ENCODE results near the gene EGFLAM. TPM values are rescaled to one million over a fixed set of nuclear protein-coding genes. Genes with fewer than 3 reads are reported as not detected.

The EGFLAM gene
- total and polyA plus RNA-seq, 2 experiments from 2014 or later: 0.06 to 0.27 TPM

DNA sequence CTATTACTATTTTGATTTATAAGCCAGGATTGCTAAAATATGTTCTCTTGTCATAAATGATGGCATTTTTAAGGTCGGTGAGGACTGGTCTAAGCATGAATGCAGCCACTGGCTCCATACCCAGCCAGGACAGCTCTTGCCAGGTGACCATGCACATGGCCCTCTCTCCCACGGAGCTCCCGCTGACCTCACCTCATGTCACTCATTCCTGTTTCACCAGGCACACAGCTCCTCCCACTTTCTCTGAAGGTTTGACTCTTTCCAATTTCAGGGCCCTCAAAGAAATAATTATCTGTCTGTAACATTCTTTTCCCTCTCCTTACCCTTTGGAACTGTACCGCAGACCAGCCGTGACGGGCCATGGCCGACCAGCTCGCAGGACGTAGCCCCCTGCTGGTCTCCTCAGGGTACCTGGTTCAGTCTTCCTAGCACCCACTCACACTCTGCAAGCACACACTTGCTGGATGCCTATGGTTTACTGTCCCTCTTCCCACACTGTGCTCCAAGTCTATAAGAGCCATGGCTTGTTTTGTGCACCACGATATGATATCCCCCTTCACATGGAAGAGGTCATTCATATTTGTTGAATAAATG lies 225.5 kb downstream of the EGFLAM start:
- DNase-seq (ENCODE audit: low read depth in 1 of 2, low spot score in 1 of 2): no peak
- peaks cover 15% of the 10 kb centered on the region for H3K36me3 ChIP-seq
- H3K27me3 ChIP-seq: no peaks in the 10 kb centered on the region
- H3K9me3 ChIP-seq (ENCODE audit: low read depth): no peaks in the 10 kb centered on the region
- peaks cover 11% of the 10 kb centered on the region for H3K4me1 ChIP-seq (ENCODE audit: low read depth)
- H3K4me3 ChIP-seq: no peak overlapping the region
- TF ChIP-seq, protein P1, sequence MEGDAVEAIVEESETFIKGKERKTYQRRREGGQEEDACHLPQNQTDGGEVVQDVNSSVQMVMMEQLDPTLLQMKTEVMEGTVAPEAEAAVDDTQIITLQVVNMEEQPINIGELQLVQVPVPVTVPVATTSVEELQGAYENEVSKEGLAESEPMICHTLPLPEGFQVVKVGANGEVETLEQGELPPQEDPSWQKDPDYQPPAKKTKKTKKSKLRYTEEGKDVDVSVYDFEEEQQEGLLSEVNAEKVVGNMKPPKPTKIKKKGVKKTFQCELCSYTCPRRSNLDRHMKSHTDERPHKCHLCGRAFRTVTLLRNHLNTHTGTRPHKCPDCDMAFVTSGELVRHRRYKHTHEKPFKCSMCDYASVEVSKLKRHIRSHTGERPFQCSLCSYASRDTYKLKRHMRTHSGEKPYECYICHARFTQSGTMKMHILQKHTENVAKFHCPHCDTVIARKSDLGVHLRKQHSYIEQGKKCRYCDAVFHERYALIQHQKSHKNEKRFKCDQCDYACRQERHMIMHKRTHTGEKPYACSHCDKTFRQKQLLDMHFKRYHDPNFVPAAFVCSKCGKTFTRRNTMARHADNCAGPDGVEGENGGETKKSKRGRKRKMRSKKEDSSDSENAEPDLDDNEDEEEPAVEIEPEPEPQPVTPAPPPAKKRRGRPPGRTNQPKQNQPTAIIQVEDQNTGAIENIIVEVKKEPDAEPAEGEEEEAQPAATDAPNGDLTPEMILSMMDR (IDR thresholded peaks at IDR 0.05; ENCODE audit: low read depth, low read length): no peak
- no peak overlapping the region for H3K27ac ChIP-seq

DNA sequence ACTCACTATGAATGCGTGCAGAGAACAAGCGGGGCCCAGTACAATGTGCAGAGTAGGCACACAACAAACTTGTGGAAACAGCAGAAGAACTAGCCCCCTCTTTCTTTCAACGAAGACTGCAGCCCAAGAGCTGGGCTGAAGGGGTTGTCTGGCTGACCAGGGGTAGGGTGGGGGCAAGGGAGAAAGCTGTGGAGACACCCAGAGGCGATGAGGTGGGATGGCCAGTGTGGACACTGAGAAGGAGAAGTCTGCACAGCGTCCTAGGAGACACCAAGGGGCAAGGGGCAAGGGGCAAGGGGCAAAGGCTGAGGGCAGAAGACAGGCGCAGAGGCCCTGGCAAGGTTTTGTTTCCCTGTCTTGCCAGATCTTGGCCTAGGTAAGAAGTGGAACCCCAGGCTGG lies 235.8 kb downstream of the EGFLAM start:
- H3K27ac ChIP-seq: no peak overlapping the region
- peaks cover 15% of the 10 kb centered on the region for H3K36me3 ChIP-seq
- H3K9me3 ChIP-seq (ENCODE audit: low read depth): no peaks in the 10 kb centered on the region
- no peaks in the 10 kb centered on the region for H3K27me3 ChIP-seq
- no peak for DNase-seq (ENCODE audit: low read depth in 1 of 2, low spot score in 1 of 2)
- TF ChIP-seq, protein P1 (IDR thresholded peaks at IDR 0.05; ENCODE audit: low read depth, low read length): no peak
- no peaks in the 10 kb centered on the region for H3K4me1 ChIP-seq (ENCODE audit: low read depth)
- no peak overlapping the region for H3K4me3 ChIP-seq

DNA sequence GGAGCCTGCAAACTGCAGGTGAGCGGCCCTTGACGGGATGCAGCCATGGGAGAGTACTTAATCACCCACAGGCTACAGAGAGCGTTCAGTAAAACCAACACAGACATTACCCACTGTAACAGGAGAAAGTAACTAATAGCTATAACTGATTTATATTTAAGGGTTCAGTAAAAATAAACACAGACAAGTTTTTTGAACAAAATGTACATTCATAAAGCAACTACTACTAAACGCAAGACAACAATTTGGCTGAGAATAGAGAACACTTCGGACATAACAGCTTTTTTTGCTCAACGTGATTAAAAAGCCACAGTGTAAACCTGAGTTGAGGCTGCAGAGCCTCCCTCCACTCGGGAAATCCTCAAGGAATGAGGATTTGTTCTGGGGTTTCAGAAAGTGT lies 236.4 kb downstream of the EGFLAM start:
- TF ChIP-seq, protein P1 (IDR thresholded peaks at IDR 0.05; ENCODE audit: low read depth, low read length): no peak
- no peaks in the 10 kb centered on the region for H3K9me3 ChIP-seq (ENCODE audit: low read depth)

DNA sequence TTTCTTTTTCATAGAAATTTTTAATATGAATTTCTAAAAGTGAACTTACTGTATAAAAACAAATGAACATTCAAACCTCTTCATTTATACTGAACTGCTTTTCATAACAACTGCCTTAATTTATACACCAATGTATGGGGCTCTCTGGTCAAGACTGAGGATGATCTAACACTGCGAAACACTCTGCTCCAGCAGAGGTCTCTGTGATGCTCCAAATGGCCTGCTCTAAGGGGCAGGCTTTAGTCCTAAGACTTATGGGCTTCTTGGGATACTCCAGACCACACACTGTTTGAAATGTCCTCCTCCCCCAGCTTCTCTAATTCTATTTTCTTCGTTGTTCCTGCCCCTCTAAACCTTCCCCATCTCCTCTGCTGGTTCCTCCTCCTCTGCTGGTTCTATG lies 239.6 kb downstream of the EGFLAM start:
- no peak overlapping the region for H3K27ac ChIP-seq
- peaks cover 6% of the 10 kb centered on the region for H3K36me3 ChIP-seq
- no peak overlapping the region for H3K4me3 ChIP-seq
- TF ChIP-seq, protein P1 (IDR thresholded peaks at IDR 0.05; ENCODE audit: low read depth, low read length): peak; percentile 36
- no peaks in the 10 kb centered on the region for H3K4me1 ChIP-seq (ENCODE audit: low read depth)
- DNase-seq (ENCODE audit: low read depth in 1 of 2, low spot score in 1 of 2): peak in 1 of 2 donors; percentile 50
- no peaks in the 10 kb centered on the region for H3K27me3 ChIP-seq
- H3K9me3 ChIP-seq (ENCODE audit: low read depth): no peaks in the 10 kb centered on the region

More for the DNA sequence above, 236.4 kb downstream of the EGFLAM start:
- Histone ChIP-seq H3K27ac (no peak overlapping the region), H3K4me1 (ENCODE audit: low read depth) (no peaks in the 10 kb centered on the region), H3K4me3 (no peak overlapping the region), H3K36me3 (peaks cover 15% of the 10 kb centered on the region), H3K27me3 (no peaks in the 10 kb centered on the region)
- no peak for DNase-seq (ENCODE audit: low read depth in 1 of 2, low spot score in 1 of 2)

DNA sequence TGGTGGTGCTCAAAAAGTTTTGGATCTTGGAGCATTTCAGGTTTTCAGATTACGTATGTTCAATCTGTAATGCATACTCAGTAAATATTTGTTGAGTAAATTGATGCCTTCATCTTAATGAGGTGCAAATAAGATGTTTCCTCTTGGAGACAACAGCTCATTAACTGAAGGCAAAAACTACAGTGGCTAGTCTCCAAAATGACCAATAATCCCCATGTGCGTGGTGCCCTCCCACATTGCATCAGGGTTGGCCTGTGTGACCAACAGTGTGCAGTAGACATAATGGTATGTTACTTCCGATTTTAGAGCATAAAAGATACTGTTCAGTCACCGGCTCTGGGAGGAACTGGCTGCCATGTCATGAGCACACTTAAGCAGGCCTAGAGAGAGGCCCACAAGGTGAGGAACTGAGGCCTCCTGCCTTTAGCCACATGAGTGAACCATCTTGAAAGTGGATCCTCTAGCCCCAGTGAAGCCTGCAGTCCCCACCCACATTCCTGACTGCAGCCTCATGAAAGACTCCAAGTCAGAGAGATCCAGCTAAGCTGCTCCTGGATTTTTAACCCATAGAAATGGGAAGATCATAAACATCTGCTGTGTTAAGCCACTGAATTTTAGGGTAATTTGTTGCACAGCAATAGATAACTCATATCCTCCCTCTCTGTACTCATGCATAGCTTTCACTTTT lies 242.4 kb downstream of the EGFLAM start:
- DNase-seq (ENCODE audit: low read depth in 1 of 2, low spot score in 1 of 2): peak in 1 of 2 donors; percentile 22
- Histone ChIP-seq H3K27me3 (no peaks in the 10 kb centered on the region), H3K27ac (no peak overlapping the region), H3K9me3 (ENCODE audit: low read depth) (no peaks in the 10 kb centered on the region), H3K36me3 (peaks cover 10% of the 10 kb centered on the region), H3K4me3 (no peak overlapping the region), H3K4me1 (ENCODE audit: low read depth) (no peaks in the 10 kb centered on the region)
- TF ChIP-seq, protein P1 (IDR thresholded peaks at IDR 0.05; ENCODE audit: low read depth, low read length): no peak
